HG03575 (cell line): ENCODE measurements around the gene TLE5.
"Not testable (repeated sequence)": the region's sequence is repeated elsewhere in the genome, so short reads cannot be mapped to it uniquely, and the experiment has no call there.

ENCODE experiments used
- ATAC-seq: cut with Tn5 transposase; IDR thresholded peaks from one replicate; pipeline ENCODE4 v1.9.1; 2021; ENCODE audit not compliant: unreplicated experiment, insufficient number of reproducible peaks, low FRiP score; ENCODE audit errors: extremely low read depth

Gene TLE5

GRCh38 chr19:3048190-3048533 lies 14.1 kb downstream of the TLE5 start:
- no peak for ATAC-seq

DNA sequence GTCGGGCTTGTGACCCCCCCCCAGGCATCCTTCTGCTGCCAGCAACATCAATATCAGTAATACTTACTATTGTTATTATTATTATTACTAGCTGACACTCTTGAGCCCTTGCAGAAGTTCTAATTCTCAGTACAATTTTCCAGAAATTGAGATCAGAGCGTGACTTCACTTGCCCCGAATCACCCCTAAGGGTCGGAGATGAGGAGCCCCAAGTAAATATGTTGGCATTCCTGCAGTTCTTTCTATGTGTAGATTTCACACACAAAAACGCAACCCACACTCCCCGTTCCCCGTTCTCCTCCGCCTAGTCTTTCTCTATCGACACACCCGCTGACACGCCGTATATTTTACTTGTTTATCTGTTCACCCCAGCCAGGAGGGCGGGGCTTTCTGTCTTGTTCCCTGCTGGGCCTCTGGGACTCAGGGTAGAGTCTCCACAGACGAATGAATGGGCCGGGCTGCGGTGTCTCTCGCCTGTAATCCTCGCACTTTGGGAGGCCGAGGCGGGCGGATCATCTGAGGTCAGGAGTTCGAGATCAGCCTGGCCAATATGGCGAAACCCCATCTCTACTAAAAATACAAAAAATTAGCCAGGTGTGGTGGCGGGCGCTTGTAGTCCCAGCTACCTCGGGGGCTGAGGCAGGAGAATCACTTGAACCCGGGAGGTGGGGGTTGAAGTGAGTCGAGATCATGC lies 14.7 kb downstream of the TLE5 start:
- ATAC-seq: no peak

DNA sequence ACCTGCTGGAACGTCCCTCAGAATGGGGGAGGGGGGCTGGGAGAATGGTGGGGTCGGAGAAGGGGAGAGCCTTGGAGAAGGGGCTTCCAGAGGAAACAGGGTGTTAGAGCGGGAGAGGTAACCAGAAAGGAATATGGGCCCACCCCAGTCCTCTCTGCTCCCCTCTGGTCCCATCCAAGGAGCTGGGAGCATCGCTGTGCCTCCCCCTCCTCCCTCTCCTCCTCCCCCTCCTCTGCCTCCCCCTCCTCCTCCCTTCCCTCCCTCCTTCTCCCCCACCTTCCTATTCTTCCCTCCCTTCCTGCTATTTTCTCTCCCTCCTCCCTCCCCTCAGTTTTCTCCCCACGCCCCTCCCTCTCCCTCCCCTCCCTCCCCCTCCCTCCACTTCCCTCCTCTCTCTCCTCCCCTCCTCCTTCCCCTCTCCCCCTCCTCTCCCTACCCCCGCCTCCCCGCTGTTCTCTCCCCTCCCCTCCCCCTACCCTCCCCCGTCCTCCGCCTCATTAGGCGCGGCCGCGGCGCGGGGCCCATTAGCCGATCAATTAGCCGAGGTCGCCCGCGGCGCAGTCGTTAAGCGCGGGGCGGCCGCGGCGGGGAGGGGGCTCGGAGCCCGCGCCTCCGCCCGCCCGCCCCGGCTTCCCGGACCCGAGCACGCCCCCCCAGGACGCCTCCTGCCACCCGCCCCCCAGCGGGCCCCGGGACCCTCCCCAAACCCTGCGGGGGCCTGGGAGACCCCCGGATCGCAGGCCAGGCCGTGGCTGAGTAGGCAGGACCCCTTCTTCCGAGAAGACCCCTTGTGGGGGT lies 15.4 kb downstream of the TLE5 start:
- no peak for ATAC-seq

GRCh38 chr19:3045885-3046697 lies 16.2 kb downstream of the TLE5 start:
- no peak for ATAC-seq

GRCh38 chr19:3045191-3045590 lies 17.1 kb downstream of the TLE5 start:
- no peak for ATAC-seq

GRCh38 chr19:3042621-3043267 lies 19.6 kb downstream of the TLE5 start:
- no peak for ATAC-seq

- no peak for ATAC-seq
Observed at GRCh38 chr19:3041761-3042620, 20.3 kb downstream of the TLE5 start.

- no peak for ATAC-seq
Observed at GRCh38 chr19:3041327-3041726, 21.0 kb downstream of the TLE5 start.

DNA sequence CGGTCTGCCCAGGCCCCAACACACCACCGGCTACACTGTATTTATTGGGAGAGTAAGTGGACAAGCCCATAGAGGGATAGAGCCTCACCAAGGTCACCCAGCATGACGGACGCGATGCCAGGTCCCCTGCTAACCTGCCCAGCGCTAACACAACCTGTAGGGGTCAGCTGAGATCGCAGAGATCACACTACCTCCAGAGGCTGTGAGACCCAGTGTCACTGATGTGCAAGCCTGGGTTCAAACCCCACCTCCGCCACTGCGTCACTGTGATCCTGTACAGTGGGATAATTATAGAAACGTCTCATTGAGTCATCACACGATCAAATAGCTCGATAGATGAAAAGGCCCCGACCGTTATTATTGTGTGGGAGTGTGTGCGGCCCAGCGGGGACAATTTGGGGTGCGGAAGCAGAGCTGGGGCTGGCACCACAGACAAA lies 22.6 kb downstream of the TLE5 start:
- ATAC-seq: no peak

- ATAC-seq: no peak
Observed at GRCh38 chr19:3039125-3039524, 23.2 kb downstream of the TLE5 start.

GRCh38 chr19:3038214-3038613 lies 24.1 kb downstream of the TLE5 start:
- no peak for ATAC-seq

- ATAC-seq: not testable (repeated sequence)
Observed at GRCh38 chr19:3036977-3037544, 25.2 kb downstream of the TLE5 start.

DNA sequence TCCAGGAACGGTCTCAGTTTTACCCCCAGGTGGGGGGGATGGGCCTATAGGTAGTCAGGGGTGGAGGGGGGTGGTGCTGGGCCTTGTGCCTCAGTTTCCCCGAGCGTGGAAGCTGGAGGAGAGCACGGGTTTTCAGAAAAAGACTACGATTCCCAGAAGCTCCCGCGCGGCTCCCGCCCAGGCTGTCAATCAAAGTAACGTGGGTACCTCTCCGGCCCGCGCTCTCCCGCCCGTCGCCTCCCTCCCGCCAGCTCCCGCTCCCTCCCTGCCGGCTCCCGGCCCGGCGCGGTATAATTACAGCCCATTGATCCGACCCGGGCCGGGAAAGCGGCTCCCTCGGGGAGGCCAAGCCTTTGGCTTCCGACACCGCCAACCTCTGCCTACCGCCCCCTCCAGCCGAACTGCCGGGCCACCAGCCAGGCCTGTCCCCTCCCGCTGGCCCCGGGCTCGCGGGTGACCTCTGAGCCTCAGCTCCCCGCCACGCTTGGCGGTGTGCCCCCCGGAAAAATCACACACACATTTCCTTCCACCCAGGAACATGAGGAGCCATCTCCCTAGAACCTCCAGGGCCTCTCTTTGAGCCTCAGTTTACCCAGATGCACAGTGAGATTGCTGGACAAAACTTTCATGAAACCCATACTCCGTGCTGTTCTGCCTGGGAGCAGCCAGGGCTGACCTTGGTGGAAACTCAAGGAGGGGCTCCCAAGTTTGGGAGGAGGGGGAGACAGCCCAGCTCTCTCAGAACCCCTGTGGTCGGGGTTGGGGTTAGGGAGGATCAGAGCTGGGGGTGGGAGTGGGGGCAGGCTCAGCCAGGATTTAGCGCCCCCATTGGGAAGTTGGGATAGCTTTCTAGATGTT lies 25.9 kb downstream of the TLE5 start:
- no peak for ATAC-seq

- ATAC-seq: no peak
Observed at GRCh38 chr19:3035542-3036118, 26.7 kb downstream of the TLE5 start.

- ATAC-seq: no peak
Observed at GRCh38 chr19:3034656-3035541, 27.4 kb downstream of the TLE5 start.

GRCh38 chr19:3034406-3034655 lies 28.0 kb downstream of the TLE5 start:
- ATAC-seq: no peak
